Measurements from ENCODE around the gene CSF2RB.
"Not testable (repeated sequence)": the region's sequence is repeated elsewhere in the genome, so short reads cannot be mapped to it uniquely, and the experiment has no call there.

Gene CSF2RB

GRCh38 chr22:36966851-36967540, 53.6 kb downstream of the CSF2RB start:
- DNase-seq (ENCODE audit: low read depth in 2 of 2), result no peak

- DNase-seq (ENCODE audit: low read depth in 2 of 2), result no peak
Measured at GRCh38 chr22:36968249-36968964, 55.0 kb downstream of the CSF2RB start.

DNA sequence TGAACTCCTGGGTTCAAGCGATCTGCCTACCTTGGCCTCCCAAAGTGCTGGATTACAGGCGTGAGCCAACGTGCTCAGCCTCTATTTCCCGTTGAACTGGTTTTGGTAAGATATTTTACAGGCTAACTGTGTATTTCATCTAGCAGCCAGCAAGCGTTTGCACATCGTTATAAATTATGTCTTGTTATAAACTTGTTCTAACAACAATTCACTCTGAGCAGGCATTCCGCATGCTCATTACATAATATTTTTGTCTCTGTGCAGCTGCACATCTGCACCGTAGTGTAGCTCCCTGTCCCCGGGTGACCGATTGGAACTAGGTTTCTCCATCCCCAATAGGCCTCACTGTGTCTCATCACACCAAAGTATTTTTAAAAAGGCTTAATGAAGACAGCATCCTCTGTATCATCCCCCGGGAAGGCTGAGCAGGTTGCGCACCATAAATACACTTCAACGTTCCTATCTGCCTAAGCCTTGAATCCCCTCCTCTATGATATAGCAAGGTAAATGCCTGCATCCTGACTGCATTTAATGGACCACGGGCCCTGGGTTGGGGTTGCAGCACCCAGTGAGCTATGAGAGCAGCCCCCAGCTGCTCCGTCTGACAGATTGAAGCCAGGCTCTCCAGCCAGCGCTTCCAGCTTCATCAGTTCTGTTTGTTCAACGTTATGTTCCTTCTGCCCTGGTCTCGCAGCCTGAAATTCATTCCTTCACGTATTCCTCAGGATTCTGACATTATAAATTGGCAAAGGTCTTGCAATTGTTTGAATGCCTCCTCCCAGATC, 58.1 kb downstream of the CSF2RB start:
- DNase-seq (ENCODE audit: low read depth in 2 of 2), result no peak

- no peak for DNase-seq (ENCODE audit: low read depth in 2 of 2)
Measured at GRCh38 chr22:36976606-36977005, 63.2 kb downstream of the CSF2RB start.

DNA sequence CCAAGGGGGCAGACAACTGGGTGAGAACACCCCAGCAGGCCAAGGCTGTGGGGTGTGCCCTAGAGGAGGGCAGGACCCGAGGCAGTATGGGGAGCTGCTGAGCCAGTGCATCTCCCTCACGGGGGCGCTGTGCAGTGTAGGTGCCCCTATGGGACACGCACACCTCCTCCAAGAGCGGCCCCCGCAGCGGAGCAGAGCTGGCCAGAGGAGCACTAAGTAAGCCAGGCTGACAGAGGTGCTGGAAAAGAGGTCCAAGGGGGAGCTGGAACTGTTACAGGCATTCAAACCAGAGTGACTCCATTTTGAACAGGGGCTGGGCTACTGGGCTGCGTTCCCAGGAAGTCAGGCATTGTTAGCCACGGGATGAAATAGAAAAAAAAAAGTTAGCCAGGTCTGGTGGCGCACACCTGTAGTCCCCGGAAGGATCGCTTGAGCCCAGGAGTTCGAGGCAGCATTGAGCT, 64.0 kb downstream of the CSF2RB start:
- peak; percentile 70 to 77 for DNase-seq (ENCODE audit: low read depth in 2 of 2)

DNA sequence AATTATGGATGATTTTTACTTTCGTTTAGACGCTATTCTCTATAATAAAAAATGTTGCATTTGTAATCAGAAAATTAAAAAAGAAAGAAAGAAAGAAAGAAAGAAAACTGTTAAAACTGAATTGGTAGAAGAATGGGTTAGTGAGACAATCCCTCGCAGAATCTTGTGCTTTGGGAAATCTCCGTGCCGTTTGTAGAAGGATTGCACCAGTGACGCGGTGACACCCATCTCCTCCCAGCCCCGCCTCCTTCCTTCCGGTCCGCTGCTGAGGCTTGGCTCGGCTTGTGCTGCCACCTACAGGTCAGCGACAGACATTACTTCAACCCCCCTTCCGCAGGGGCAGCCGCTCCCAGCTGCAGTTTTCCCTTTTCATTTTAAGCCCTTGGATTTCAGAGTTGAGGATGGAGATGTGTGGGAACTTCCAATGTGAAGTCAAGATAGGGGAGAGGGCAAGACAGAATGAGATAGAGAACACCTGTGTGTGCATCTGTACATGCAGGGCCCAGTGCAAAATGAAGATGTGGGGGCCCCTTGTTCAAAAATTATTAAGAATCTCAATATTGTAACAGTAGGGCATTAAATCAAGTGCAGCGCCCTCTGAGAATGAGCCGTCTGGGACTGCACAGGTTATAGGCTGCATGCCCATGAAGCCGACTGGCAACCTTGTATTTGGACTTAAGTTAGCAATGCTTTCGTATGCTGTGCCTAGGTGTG, 64.7 kb downstream of the CSF2RB start:
- peak; percentile 84 to 90 for DNase-seq (ENCODE audit: low read depth in 2 of 2)

DNA sequence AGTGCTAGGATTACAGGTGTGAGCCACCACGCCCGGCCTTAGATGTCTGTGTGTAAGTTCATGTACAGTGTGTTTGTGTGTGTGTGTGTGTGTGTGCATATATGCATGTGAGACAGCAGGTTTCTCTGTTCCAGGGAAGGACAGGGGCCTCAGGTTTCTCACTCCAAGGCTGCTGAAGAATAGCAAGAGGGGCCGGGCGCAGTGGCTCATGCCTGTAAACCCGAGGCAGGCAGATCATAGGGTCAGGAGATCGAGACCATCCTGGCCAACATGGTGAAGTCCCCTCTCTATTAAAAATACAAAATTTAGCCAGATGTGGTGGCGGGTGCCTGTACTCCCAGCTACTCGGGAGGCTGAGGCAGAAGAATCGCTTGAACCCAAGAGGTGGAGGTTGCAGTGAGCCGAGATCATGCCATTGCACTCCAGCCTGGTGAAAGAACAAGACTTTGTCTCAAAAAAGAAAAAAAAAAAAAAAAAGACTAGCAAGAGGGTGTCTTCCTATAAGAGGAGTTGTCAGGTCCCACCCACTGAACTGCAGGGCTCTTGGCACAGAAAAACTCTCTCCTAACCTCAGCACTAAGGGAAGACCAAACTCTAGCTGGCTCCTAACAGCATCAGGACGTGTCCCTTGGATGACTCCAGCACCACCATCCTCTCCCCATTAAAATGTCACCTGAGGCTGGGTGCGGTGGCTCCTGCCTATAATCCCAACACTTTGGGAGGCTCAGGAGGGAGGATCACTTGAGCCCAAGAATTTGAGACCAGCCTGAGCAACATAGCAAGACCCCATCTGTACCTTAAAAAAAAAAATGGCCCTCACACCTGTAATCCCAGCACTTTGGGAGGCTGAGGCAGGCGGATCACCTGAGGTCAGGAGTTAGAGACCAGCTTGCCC, 65.8 kb downstream of the CSF2RB start:
- DNase-seq (ENCODE audit: low read depth in 2 of 2), result no peak

DNA sequence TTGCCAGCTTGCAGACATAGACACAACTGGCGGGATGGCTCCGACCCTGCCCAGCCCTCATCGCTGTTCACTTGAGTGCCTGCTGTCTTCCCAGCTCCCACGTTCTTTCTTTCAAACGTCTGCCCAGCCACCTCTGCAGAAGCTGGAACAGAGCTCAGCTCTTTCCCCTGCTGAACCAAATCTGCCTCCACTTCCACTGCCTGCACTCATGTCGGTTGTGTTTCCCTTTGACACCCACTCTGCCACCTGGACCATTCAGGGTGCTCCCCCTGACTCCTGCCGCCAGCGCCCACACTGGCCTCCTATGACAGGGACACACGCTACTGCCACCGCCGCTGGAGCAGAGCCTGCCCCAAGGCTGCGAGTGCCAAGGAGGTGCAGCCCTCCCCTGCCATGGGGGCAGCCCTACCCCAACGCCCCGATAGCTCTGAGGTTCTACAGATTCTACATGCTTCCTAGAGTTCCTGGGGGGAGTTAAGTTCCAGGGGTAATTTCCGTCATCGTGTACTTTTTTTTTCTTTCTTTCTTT, 67.9 kb downstream of the CSF2RB start:
- no peak for DNase-seq (ENCODE audit: low read depth in 2 of 2)

DNA sequence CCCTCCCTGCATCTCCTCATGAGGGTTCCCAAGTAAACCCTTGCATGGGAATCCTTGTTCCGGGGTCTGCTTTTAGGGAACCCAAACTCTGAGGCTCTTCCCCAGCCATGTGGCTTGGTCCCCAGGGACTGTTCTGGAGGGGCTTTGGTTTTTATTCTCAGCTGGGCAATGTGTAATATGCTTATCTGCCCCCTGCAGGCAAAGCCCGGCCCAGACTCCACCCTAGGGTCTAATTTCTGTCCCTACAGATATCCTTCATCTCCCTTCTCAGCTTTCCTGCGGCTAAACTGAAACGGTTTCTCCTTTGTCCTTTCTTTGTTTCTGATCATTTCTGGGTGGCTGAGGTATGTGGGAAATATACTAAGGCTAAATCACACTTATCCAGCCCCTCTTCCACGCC, 68.7 kb downstream of the CSF2RB start:
- no peak for DNase-seq (ENCODE audit: low read depth in 2 of 2)

GRCh38 chr22:36985211-36985889, 71.9 kb downstream of the CSF2RB start:
- DNase-seq (ENCODE audit: low read depth in 2 of 2), result no peak

DNA sequence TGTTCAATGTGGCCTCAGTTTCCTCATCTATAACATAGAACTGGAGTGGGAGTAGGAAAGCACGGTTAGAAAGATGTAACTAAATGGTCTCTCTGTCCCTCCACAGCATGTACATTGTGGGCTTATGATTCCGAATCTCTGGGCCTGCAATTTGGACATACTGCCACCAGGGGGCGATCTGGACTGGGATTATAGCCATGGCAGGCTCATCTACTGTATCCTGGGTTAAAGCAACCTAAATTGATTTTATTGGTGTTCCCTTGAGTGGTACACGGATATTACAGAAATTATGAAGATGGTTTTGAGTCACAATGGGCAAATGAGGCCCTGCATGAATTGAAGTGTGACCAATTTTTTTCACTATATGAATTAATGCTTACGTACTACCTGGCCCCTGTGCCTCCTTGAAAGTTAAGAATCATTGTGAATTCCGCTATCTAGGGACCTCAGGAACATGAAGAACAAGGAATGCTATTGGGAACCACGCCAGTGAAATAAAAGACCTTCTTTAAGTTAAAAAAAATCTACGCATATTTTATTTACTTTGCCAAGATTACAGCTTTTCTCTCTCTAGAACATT, 72.9 kb downstream of the CSF2RB start:
- DNase-seq (ENCODE audit: low read depth in 2 of 2), result peak; percentile 24 to 27

- DNase-seq (ENCODE audit: low read depth in 2 of 2), result no peak
Measured at GRCh38 chr22:36988075-36988832, 74.8 kb downstream of the CSF2RB start.

DNA sequence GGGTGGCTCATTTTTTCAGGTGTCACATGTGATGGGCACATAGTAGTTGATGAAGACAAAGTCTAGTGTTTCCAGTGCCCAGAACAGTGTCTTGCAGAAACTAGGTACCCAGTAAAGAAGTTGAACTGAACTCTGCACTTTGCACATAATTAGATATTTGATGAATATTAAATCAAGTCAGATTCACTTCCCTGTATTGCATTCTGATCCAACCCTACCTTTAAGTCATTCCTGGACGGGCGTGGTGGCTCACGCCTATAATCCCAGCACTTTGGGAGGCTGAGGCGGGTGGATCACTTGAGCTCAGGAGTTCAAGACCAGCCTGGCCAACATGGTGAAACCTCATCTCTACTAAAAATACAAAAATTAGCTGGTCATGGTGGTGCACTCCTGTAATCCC, 75.6 kb downstream of the CSF2RB start:
- not testable (repeated sequence) for DNase-seq (ENCODE audit: low read depth in 2 of 2)

All from stimulated activated CD4-positive, alpha-beta T cell treated with anti-CD3 and anti-CD28 coated beads, Interleukin-1b, Interleukin-23, amount 100 ng/mL, for 4 hours (primary cell).